Keratinocyte (primary cell): ENCODE data around the gene PRAC1. TPM values are rescaled to one million over a fixed set of nuclear protein-coding genes. Genes with fewer than 3 reads are reported as not detected.

Source experiments
- DNase-seq: peaks from one replicate; pipeline ENCODE4 v3.0.0-alpha.2; 2011; ENCODE audit warnings: low read depth, missing footprints, low spot score
- FAIRE-seq: peaks from 2 replicates; lab custom pipeline; 2011; peaks lifted over from hg19 to GRCh38; lab: Jason Lieb, UNC
- H2AFZ ChIP-seq: 2 replicates; pipeline ENCODE4 v1.6.0; 2012; ENCODE audit warnings: low read length, control low read depth, inconsistent platforms; ENCODE audit not compliant: control insufficient read depth
- H3K27ac ChIP-seq: 2 replicates; pipeline ENCODE4 v1.5.1; 2011; ENCODE audit warnings: low read length; ENCODE audit not compliant: control insufficient read depth, insufficient read depth
- H3K27me3 ChIP-seq: 3 replicates; pipeline ENCODE4 v1.6.0; 2011; ENCODE audit warnings: low read length; ENCODE audit not compliant: control insufficient read depth, insufficient read depth; ENCODE audit errors: extremely low read depth
- H3K36me3 ChIP-seq, 2 experiments: 2 replicates in 1 of 2; 3 replicates in 1 of 2; pipeline ENCODE4 v1.5.1; 2011; ENCODE audit warnings: low read length in 2 of 2, mild to moderate bottlenecking in 1 of 2; ENCODE audit not compliant: control insufficient read depth in 2 of 2, insufficient read depth in 2 of 2; ENCODE audit errors: extremely low read depth in 1 of 2
- H3K4me1 ChIP-seq: 3 replicates; pipeline ENCODE4 v1.5.1; 2011; ENCODE audit warnings: low read length; ENCODE audit not compliant: control insufficient read depth, insufficient read depth; ENCODE audit errors: extremely low read depth
- H3K4me2 ChIP-seq: 3 replicates; pipeline ENCODE4 v1.6.0; 2011; ENCODE audit warnings: low read depth, low read length; ENCODE audit not compliant: control insufficient read depth, insufficient read depth; ENCODE audit errors: extremely low read depth
- H3K4me3 ChIP-seq, 3 experiments: fragments of 200-600 bp in 1 of 3; sonication (generic) in 1 of 3; 2 replicates in 2 of 3; 3 replicates in 1 of 3; pipeline ENCODE4 v1.5.1; 2011 to 2016; ENCODE audit warnings: low read length in 3 of 3, mild to moderate bottlenecking in 3 of 3, control low read depth in 2 of 3, inconsistent platforms in 1 of 3, low read depth in 1 of 3, mixed read lengths in 1 of 3, mixed run types in 1 of 3, moderate library complexity in 1 of 3; ENCODE audit not compliant: control insufficient read depth in 2 of 3, insufficient read depth in 2 of 3; ENCODE audit errors: extremely low read depth in 1 of 3
- H3K79me2 ChIP-seq: 2 replicates; pipeline ENCODE4 v1.6.0; 2012; ENCODE audit warnings: low read length; ENCODE audit not compliant: control insufficient read depth, insufficient read depth
- H3K9ac ChIP-seq: 3 replicates; pipeline ENCODE4 v1.6.0; 2011; ENCODE audit warnings: low read length; ENCODE audit not compliant: control insufficient read depth, insufficient read depth; ENCODE audit errors: extremely low read depth
- H3K9me1 ChIP-seq: 3 replicates; pipeline ENCODE4 v1.6.0; 2011; ENCODE audit warnings: low read length; ENCODE audit not compliant: control insufficient read depth, insufficient read depth; ENCODE audit errors: extremely low read depth
- H3K9me3 ChIP-seq: 2 replicates; pipeline ENCODE4 v1.5.1; 2012; ENCODE audit warnings: low read depth, low read length; ENCODE audit not compliant: control insufficient read depth
- H4K20me1 ChIP-seq: 3 replicates; pipeline ENCODE4 v1.6.0; 2011; ENCODE audit warnings: low read length; ENCODE audit not compliant: control insufficient read depth, insufficient read depth; ENCODE audit errors: extremely low read depth
- CTCF ChIP-seq, 3 experiments: IDR thresholded peaks in 1 of 3; conservative IDR thresholded peaks in 1 of 3; optimal IDR thresholded peaks in 1 of 3; 2 replicates in 2 of 3; 3 replicates in 1 of 3; pipeline versions ENCODE3 to v1.5.1; 2011; ENCODE audit warnings: low read length in 3 of 3, mild to moderate bottlenecking in 3 of 3, moderate library complexity in 2 of 3, control low read depth in 1 of 3, inconsistent platforms in 1 of 3; ENCODE audit not compliant: insufficient read depth in 2 of 3; ENCODE audit errors: extremely low read depth in 1 of 3
- EZH2 ChIP-seq: IDR thresholded peaks from one replicate; pipeline ENCODE4 v1.6.1; 2012; ENCODE audit warnings: inconsistent platforms, mild to moderate bottlenecking, low read length, moderate library complexity
- dilution Hi-C: fragments of 300-500 bp; cut with MboI; formaldehyde crosslinking; loops from one replicate; pipeline ENCODE4 v1.7.0; 2020; ENCODE audit warnings: low sequenced_read_pairs; ENCODE audit not compliant: extremely low pct_ligation_motif_present
- polyA plus RNA-seq, 5 experiments: library from polyadenylated mRNA; depleted of rRNA in 3 of 5; stranded (reverse) in 3 of 5; stranded (forward) in 1 of 5; unstranded in 1 of 5; fragments of >200 nt; gene quantifications; 1 replicate in 1 of 5; 2 replicates in 3 of 5; 3 replicates in 1 of 5; pipeline versions ENCODE4 v1.2.1 to v1.2.3, GENCODE V29; 2011 to 2012; ENCODE audit warnings: missing spikeins in 2 of 5, low read depth in 1 of 5, low replicate concordance in 1 of 5

The PRAC1 gene
- polyA plus RNA-seq, 1 donor (not counting 4 experiments of a cell fraction or from before 2014, with no cell fraction given), result not detected

DNA sequence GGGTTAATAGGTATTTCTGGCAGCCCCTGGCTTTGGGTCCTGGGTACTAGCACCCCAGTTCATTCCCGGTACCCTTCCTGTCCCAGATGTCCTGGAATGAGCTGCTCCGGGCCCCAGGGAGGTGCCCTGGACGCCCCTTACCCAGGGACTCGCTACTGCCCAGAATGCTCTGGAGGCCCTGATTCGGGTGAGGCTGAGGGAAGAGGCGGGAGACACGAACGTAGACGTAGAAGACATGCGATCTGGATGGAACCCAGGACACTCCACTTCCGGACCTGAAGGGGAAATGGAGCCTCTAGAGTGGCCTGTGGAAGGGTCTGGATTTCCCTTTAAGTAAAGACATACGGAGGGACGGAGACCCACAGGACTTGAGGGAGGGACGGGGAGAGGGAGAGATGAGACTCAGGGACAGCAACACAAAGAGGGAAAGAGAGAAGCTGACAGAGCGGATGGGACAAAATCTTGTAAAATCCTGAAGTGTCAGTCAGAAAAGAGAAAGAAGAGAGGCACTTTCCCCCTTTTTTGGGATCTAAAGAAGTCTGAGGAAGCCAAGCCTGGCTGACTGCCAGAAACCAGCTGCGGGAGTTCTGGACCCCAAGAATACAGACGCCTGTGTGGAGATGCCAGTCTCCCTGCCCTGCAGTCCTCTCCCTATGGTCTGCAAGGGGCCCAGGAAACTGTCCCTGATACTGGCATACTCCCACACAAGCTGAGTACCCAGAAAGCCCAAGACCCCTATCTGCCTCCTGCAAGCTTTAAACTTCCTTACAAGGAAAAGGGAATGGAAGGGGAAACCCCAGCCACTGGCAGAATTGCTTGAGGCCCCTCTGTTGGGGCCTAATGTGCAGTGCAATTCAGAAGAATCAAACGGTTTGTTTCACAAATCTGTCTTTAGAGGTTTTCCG lies 7.3 kb upstream of the PRAC1 start:
- no peak for FAIRE-seq
- no peaks in the 10 kb centered on the region for H4K20me1 ChIP-seq
- no peaks in the 10 kb centered on the region for H3K9me1 ChIP-seq
- no peak overlapping the region for H3K27ac ChIP-seq
- no peak overlapping the region for H3K9ac ChIP-seq
- H3K4me2 ChIP-seq, result no peak overlapping the region
- no peak overlapping the region for H2AFZ ChIP-seq
- H3K79me2 ChIP-seq, result no peaks in the 10 kb centered on the region
- dilution Hi-C loops, result no loop called here
- no peaks in the 10 kb centered on the region for H3K36me3 ChIP-seq
- H3K9me3 ChIP-seq, result no peaks in the 10 kb centered on the region
- no peaks in the 10 kb centered on the region for H3K4me1 ChIP-seq
- TF ChIP-seq CTCF (optimal IDR thresholded peaks at IDR 0.05 in 1 of 3, IDR thresholded peaks at IDR 0.05 in 1 of 3, conservative IDR thresholded peaks at IDR 0.05 in 1 of 3; ENCODE audit: extremely low read depth in 1 of 3, insufficient read depth in 2 of 3, low read length in 3 of 3), result no peak
- peak; percentile 86 for TF ChIP-seq EZH2
- H3K4me3 ChIP-seq, result no peak overlapping the region
- peaks cover 99% of the 10 kb centered on the region for H3K27me3 ChIP-seq
- DNase-seq, result no peak

GRCh38 chr17:48728232-48729231 lies 6.2 kb upstream of the PRAC1 start, which contains the start of gene HOXB13:
Gene HOXB13, minus strand, starts transcription at chr17:48728750. Its CDS starts 157 bp downstream, at chr17:48728593.
- dilution Hi-C loops, result no loop called here
- Histone ChIP-seq H3K9me3 (no peaks in the 10 kb centered on the region), H2AFZ (no peak within 1 kb of the TSS), H3K4me3 (peak within 1 kb of the TSS in 1 of 3 experiments; percentile 15), H3K79me2 (no peaks in the 10 kb centered on the region), H4K20me1 (no peaks in the 10 kb centered on the region), H3K9ac (no peak within 1 kb of the TSS), H3K36me3 (no peaks in the 10 kb centered on the region), H3K27me3 (peaks cover 99% of the 10 kb centered on the region), H3K27ac (no peak within 1 kb of the TSS), H3K4me1 (peaks cover under 1% of the 10 kb centered on the region), H3K4me2 (peak within 1 kb of the TSS; percentile 27), H3K9me1 (no peaks in the 10 kb centered on the region)
- FAIRE-seq (no peak), DNase-seq (no peak)
- TF ChIP-seq EZH2, result peak; percentile 69
- TF ChIP-seq CTCF (optimal IDR thresholded peaks at IDR 0.05 in 1 of 3, IDR thresholded peaks at IDR 0.05 in 1 of 3, conservative IDR thresholded peaks at IDR 0.05 in 1 of 3; ENCODE audit: extremely low read depth in 1 of 3, insufficient read depth in 2 of 3, low read length in 3 of 3), result no peak
